ENCODE measurements around the gene CECR2. TPM values are rescaled to one million over a fixed set of nuclear protein-coding genes. Genes with fewer than 3 reads are reported as not detected.

CECR2 gene
- total RNA-seq, 1 experiment from 2014 or later, result 111 TPM

- ATAC-seq (no peak; the same call in 1 of the 2 replicates), DNase-seq (ENCODE audit: low spot score) (no peak)
- peaks cover 8% of the 10 kb centered on the region for H3K9me3 Mint-ChIP-seq
- CTCF ChIA-PET, result interaction anchor here (2.4 kb wide), 1 partner anchor 120 kb away, joined by 9 read pairs; no protein-coding TSS in a partner anchor
- peaks cover 15% of the 10 kb centered on the region for H3K36me3 Mint-ChIP-seq
- no peaks in the 10 kb centered on the region for H3K27me3 Mint-ChIP-seq (ENCODE audit: low read depth)
- POLR2A ChIA-PET, result no interaction called here
- peak overlapping the region; percentile 84 for H3K27ac Mint-ChIP-seq
- peak overlapping the region; percentile 48 for H3K4me3 Mint-ChIP-seq
- no peak for TF ChIP-seq FOXP4 (CRISPR knock-in tag; IDR thresholded peaks at IDR 0.05)
- peak; percentile 83 for TF ChIP-seq ZNF121 (CRISPR knock-in tag; IDR thresholded peaks at IDR 0.05)
- peaks cover 84% of the 10 kb centered on the region for H3K4me1 Mint-ChIP-seq
These were observed 12.1 kb downstream of the CECR2 start for GRCh38 chr22:17381192-17381913.

GRCh38 chr22:17384612-17385330 lies 15.5 kb downstream of the CECR2 start:
- Mint-ChIP-seq H3K4me1 (peaks cover 80% of the 10 kb centered on the region), H3K36me3 (peaks cover 20% of the 10 kb centered on the region), H3K27ac (peak overlapping the region; percentile 81), H3K27me3 (ENCODE audit: low read depth) (no peaks in the 10 kb centered on the region), H3K9me3 (peaks cover 8% of the 10 kb centered on the region), H3K4me3 (no peak overlapping the region)
- TF ChIP-seq TEAD1 (CRISPR knock-in tag; IDR thresholded peaks at IDR 0.05) (no peak), ZNF317 (CRISPR knock-in tag; IDR thresholded peaks at IDR 0.05; ENCODE audit: borderline replicate concordance, low read depth) (no peak), ZSCAN18 (CRISPR knock-in tag; IDR thresholded peaks at IDR 0.05) (no peak), ZNF232 (CRISPR knock-in tag; IDR thresholded peaks at IDR 0.05) (no peak), FOXP1 (CRISPR knock-in tag; IDR thresholded peaks at IDR 0.05; ENCODE audit: borderline replicate concordance) (no peak), GRHL2 (CRISPR knock-in tag; IDR thresholded peaks at IDR 0.05; ENCODE audit: insufficient replicate concordance, severe bottlenecking) (no peak)
- DNase-seq (ENCODE audit: low spot score), result no peak
- no peak for ATAC-seq
- CTCF ChIA-PET, result interaction anchor here (0.8 to 1.8 kb wide), 4 partner anchors 34 to 213 kb away, joined by 3 to 6 read pairs (median 4); no protein-coding TSS in a partner anchor
- POLR2A ChIA-PET, result interaction anchor here (0.6 kb wide), 1 partner anchor 80 kb away, joined by 3 read pairs; no protein-coding TSS in a partner anchor

GRCh38 chr22:17387356-17387755 lies 18.1 kb downstream of the CECR2 start:
- DNase-seq (ENCODE audit: low spot score) (no peak), ATAC-seq (peak; percentile 50; the same call in 1 of the 2 replicates)
- POLR2A ChIA-PET, result interaction anchor here (0.5 kb wide), 1 partner anchor 91 kb away, joined by 4 read pairs; no protein-coding TSS in a partner anchor
- peak overlapping the region; percentile 38; the same call in 1 of the 2 replicates for H3K4me3 Mint-ChIP-seq
- H3K27ac Mint-ChIP-seq, result peak overlapping the region; percentile 93
- no peaks in the 10 kb centered on the region for H3K27me3 Mint-ChIP-seq (ENCODE audit: low read depth)
- peaks cover 8% of the 10 kb centered on the region for H3K9me3 Mint-ChIP-seq
- peaks cover 69% of the 10 kb centered on the region for H3K4me1 Mint-ChIP-seq
- H3K36me3 Mint-ChIP-seq, result peaks cover 22% of the 10 kb centered on the region
- CTCF ChIA-PET, result interaction anchor here (0.7 to 1.6 kb wide), 3 partner anchors 31 to 215 kb away, joined by 4 to 5 read pairs (median 5); no protein-coding TSS in a partner anchor
- TF ChIP-seq TCF7 (CRISPR knock-in tag; IDR thresholded peaks at IDR 0.05; ENCODE audit: low read depth) (no peak), HMGXB4 (CRISPR knock-in tag; IDR thresholded peaks at IDR 0.05) (no peak), AR (CRISPR knock-in tag; IDR thresholded peaks at IDR 0.05) (no peak), ZNF416 (CRISPR knock-in tag; IDR thresholded peaks at IDR 0.05) (no peak), ZBTB21 (CRISPR knock-in tag; IDR thresholded peaks at IDR 0.05; ENCODE audit: borderline replicate concordance) (no peak), ETV6 (CRISPR knock-in tag; IDR thresholded peaks at IDR 0.05) (no peak), ATF2 (CRISPR knock-in tag; IDR thresholded peaks at IDR 0.05; ENCODE audit: borderline replicate concordance, low read depth) (no peak), ZNF263 (CRISPR knock-in tag; IDR thresholded peaks at IDR 0.05; ENCODE audit: low read depth) (no peak)

Measured in WTC11 (cell line).